GM12865 (cell line): Measurements from ENCODE around the gene SLC23A1.

Source experiments
- DNase-seq: peaks from one replicate; pipeline ENCODE4 v3.0.0; 2010; ENCODE audit warnings: low read depth
- H3K4me3 ChIP-seq: 2 replicates; pipeline ENCODE4 v1.5.1; 2011; ENCODE audit warnings: mild to moderate bottlenecking, low read depth, low read length, control low read depth
- CTCF ChIP-seq: IDR thresholded peaks from 2 replicates; pipeline ENCODE4 v1.5.1; 2011; ENCODE audit warnings: low read length, control low read depth, low read depth, inconsistent platforms; ENCODE audit not compliant: insufficient read depth; ENCODE audit errors: missing control alignments

Gene SLC23A1

GRCh38 chr5:139407517-139407916, 24.4 kb upstream of the SLC23A1 start:
- TF ChIP-seq CTCF: no peak
- no peak overlapping the region for H3K4me3 ChIP-seq
- no peak for DNase-seq

- no peak for TF ChIP-seq CTCF
- DNase-seq: no peak
- no peak overlapping the region for H3K4me3 ChIP-seq
Measured at GRCh38 chr5:139406963-139407362, 23.9 kb upstream of the SLC23A1 start.

- no peak for DNase-seq
- H3K4me3 ChIP-seq: peak overlapping the region; percentile 75
- no peak for TF ChIP-seq CTCF
Measured at GRCh38 chr5:139404484-139404840, 21.4 kb upstream of the SLC23A1 start.

GRCh38 chr5:139403787-139404483, 20.8 kb upstream of the SLC23A1 start, which contains the start of gene SPATA24:
TSS of gene SPATA24 (minus strand) at chr5:139404089. CDS start at chr5:139404060, 29 bp downstream.
- H3K4me3 ChIP-seq: peak within 1 kb of the TSS; percentile 75
- DNase-seq: peak; percentile 98
- TF ChIP-seq CTCF: no peak

GRCh38 chr5:139403418-139403786, 20.3 kb upstream of the SLC23A1 start:
- peak overlapping the region; percentile 75 for H3K4me3 ChIP-seq
- no peak for DNase-seq
- TF ChIP-seq CTCF: no peak

GRCh38 chr5:139402561-139403158, 19.6 kb upstream of the SLC23A1 start:
- peak overlapping the region; percentile 75 for H3K4me3 ChIP-seq
- DNase-seq: peak; percentile 55
- peak; percentile 52 for TF ChIP-seq CTCF
